AG10803 (cell line): ENCODE data around the gene ABHD16A.

ENCODE experiments used
- DNase-seq: peaks from one replicate; pipeline ENCODE4 v3.0.0; 2010; ENCODE audit warnings: low read depth
- H3K4me3 ChIP-seq: 2 replicates; pipeline ENCODE4 v1.5.1; 2011; ENCODE audit warnings: mild to moderate bottlenecking, low read length, control low read depth
- TF ChIP-seq, protein P1 (sequence below): conservative IDR thresholded peaks from 2 replicates; pipeline ENCODE4 v1.5.1; 2011; ENCODE audit warnings: mild to moderate bottlenecking, low read length, control low read depth, inconsistent platforms

Gene ABHD16A

DNA sequence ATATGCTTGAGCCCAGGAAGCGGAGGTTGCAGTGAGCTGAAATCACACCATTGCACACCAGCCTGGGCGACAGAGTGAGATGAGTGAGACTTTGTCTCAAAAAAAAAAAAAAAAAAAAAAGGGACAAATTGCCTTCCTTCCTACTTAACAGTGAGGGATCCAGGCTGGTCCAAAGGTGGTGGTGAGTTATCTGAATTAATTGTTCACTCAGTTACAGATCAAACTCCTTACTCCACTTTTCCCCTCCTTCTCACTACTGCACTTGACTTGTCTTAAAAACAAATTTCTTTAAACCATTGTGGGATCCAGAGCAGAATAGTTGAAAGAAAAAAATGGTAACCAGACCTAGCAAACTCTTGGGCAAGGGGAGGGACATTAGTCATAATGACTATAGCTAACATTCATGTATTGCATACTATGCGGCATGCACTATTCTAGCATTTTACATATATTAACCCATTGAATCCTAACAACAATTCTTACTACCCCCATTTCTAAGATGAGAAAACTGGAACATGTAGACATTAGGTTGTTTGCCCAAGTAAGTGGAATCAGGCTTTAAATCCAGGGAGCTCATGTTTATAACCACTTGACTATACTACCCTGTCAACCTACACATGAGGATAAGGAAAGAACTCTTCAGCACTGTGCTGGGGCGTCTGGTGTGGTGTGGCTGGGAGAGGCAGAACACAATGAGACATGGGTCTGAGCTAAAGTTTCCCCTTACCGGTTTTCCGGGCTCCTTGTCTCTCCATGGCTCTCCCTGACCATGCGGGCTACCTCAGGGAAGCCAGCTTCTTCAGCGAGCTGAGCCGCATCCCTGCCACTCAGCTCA lies 39.8 kb downstream of the ABHD16A start:
- H3K4me3 ChIP-seq = peak overlapping the region; percentile 98
- TF ChIP-seq, protein P1, sequence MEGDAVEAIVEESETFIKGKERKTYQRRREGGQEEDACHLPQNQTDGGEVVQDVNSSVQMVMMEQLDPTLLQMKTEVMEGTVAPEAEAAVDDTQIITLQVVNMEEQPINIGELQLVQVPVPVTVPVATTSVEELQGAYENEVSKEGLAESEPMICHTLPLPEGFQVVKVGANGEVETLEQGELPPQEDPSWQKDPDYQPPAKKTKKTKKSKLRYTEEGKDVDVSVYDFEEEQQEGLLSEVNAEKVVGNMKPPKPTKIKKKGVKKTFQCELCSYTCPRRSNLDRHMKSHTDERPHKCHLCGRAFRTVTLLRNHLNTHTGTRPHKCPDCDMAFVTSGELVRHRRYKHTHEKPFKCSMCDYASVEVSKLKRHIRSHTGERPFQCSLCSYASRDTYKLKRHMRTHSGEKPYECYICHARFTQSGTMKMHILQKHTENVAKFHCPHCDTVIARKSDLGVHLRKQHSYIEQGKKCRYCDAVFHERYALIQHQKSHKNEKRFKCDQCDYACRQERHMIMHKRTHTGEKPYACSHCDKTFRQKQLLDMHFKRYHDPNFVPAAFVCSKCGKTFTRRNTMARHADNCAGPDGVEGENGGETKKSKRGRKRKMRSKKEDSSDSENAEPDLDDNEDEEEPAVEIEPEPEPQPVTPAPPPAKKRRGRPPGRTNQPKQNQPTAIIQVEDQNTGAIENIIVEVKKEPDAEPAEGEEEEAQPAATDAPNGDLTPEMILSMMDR = no peak
- no peak for DNase-seq

- no peak for DNase-seq
- TF ChIP-seq, protein P1 = no peak
- H3K4me3 ChIP-seq = no peak overlapping the region
These were observed 40.9 kb downstream of the ABHD16A start for GRCh38 chr6:31662124-31662723.

GRCh38 chr6:31661262-31662123 lies 41.6 kb downstream of the ABHD16A start:
- no peak for DNase-seq
- H3K4me3 ChIP-seq = peak overlapping the region; percentile 92; the same call in 1 of the 2 replicates
- TF ChIP-seq, protein P1 = no peak

DNA sequence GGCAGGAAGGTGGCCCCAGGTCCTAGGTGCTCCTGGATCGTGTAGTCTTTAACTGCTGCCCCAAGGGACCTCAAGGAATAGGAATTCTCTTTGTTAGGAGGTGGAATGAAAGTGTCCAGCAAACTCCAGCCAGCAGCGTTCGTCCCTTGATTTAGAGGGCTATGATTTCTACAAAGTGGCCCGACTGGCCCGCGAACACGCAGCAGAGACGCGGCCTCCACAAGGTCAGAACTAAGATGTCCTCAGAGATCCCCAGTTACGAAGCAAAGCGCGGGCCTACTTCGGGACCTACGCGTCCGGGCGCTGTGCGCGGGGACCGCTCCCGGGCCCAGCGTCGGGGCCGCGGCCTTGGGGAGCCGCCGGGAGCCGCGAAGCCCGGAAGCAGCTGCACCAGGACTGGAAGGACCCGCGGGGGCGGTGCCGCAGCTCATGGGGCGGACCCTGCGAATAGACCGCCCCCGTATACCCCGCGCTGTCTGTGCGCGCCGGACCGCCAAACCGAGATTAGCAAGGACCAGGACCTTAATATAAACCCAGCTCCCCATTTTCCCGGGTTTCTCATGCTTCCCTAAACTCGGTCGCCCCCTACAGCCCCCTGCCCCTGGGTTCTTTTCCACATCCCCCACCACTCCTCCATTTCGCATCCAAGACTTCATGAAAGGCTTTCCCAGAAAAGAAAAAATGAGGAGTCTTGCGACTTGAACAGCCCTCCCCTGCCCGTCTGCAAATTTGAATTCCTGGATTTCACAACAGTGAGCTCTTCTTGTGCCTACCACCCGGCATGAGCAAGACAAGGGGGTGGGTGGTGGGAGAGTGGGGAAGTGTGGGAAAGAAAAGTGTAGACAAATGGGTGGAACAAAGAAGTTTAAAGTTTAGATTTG lies 42.5 kb downstream of the ABHD16A start, which contains the start of gene C6orf47:
Gene C6orf47, minus strand, starts transcription at position 398 of the 881 bp plus-strand sequence. CDS start 831 bp downstream, outside the sequence.
- TF ChIP-seq, protein P1 = no peak
- peak within 1 kb of the TSS; percentile 92 for H3K4me3 ChIP-seq
- peak; percentile 75 for DNase-seq

DNA sequence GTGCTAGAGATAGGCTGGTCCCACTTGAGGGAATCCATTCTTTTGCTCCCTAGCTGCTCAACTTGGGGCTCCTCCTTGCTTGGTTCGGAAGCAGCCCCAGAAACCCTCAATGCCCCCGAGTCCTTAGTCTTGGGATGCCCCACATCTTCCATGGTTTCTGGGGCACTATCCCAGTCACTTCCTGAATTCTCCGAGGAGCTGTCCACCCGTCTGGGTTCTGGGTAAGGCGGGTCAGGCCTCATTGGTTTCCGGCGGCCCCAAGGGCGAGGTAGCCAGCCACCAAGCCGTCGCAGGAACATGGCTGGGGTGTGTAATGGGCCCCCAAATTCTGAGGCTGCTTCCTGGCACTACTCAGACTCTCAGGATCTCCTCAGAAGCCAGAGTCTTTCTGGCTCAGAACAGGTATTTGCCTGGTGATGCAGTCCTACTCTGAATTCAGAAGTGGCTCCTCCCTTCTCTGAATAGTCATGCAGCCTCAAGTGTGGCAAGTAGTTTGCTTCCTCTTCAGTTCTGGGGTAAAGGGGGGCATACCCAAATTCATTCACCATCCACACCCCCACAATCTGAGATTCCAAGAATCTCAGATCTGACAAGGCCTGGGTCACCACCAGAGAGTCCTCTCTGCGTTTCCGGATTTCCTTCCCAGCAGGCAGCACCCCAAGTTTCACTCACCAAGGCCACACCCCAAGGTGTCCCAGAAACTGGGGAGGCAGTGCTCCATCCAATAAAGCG lies 43.3 kb downstream of the ABHD16A start:
- TF ChIP-seq, protein P1 = no peak
- H3K4me3 ChIP-seq = peak overlapping the region; percentile 92
- peak; percentile 25 for DNase-seq
